Stimulated activated memory B cell treated with anti-CD40 and anti-IgM and Interleukin-4, amounts not matched to agents 10 μg/mL and 1 μg/mL and 100 μg/mL, for 72 hours (primary cell): ENCODE results near the gene SYNE1.
A peak's percentile ranks its signal among the peaks of the same experiment; 100 is the strongest.
"Not testable (repeated sequence)": the region's sequence is repeated elsewhere in the genome, so short reads cannot be mapped to it uniquely, and the experiment has no call there.

ENCODE experiments used
- ATAC-seq: fragments of 150-1000 bp; cut with Tn5 transposase; 2 replicates; pipeline ENCODE4 v1.10.0; 2021
- H3K27ac Mint-ChIP-seq: one replicate; pipeline ENCODE4 v1.8.0; 2022; ENCODE audit warnings: mild to moderate bottlenecking, mixed read lengths
- H3K27me3 Mint-ChIP-seq: one replicate; pipeline ENCODE4 v1.8.0; 2022; ENCODE audit warnings: mixed read lengths
- H3K36me3 Mint-ChIP-seq: one replicate; pipeline ENCODE4 v1.8.0; 2022; ENCODE audit warnings: mixed read lengths
- H3K4me1 Mint-ChIP-seq: one replicate; pipeline ENCODE4 v1.8.0; 2022; ENCODE audit warnings: mixed read lengths
- H3K4me3 Mint-ChIP-seq: one replicate; pipeline ENCODE4 v1.8.0; 2022; ENCODE audit warnings: mild to moderate bottlenecking, moderate library complexity, mixed read lengths
- H3K9me3 Mint-ChIP-seq: one replicate; pipeline ENCODE4 v1.8.0; 2022; ENCODE audit warnings: mixed read lengths

SYNE1 gene

GRCh38 chr6:152558798-152559197 lies 78.4 kb downstream of the SYNE1 start:
- Mint-ChIP-seq H3K27me3 (peaks cover 20% of the 10 kb centered on the region), H3K9me3 (peaks cover 17% of the 10 kb centered on the region)
- not testable (repeated sequence) for H3K36me3 Mint-ChIP-seq, H3K4me1 Mint-ChIP-seq, H3K4me3 Mint-ChIP-seq, H3K27ac Mint-ChIP-seq, ATAC-seq

GRCh38 chr6:152557502-152557901 lies 79.7 kb downstream of the SYNE1 start:
- Mint-ChIP-seq H3K27ac (no peak overlapping the region), H3K4me3 (no peak overlapping the region), H3K36me3 (no peaks in the 10 kb centered on the region), H3K9me3 (peaks cover 17% of the 10 kb centered on the region), H3K27me3 (peaks cover 20% of the 10 kb centered on the region), H3K4me1 (no peaks in the 10 kb centered on the region)
- no peak for ATAC-seq

GRCh38 chr6:152554851-152555250 lies 82.3 kb downstream of the SYNE1 start:
- no peaks in the 10 kb centered on the region for H3K36me3 Mint-ChIP-seq

GRCh38 chr6:152552616-152553209 lies 84.4 kb downstream of the SYNE1 start:
- Mint-ChIP-seq H3K4me3 (no peak overlapping the region), H3K4me1 (no peaks in the 10 kb centered on the region), H3K36me3 (no peaks in the 10 kb centered on the region)

More at GRCh38 chr6:152554851-152555250, 82.3 kb downstream of the SYNE1 start:
- no peak overlapping the region for H3K4me3 Mint-ChIP-seq
- H3K9me3 Mint-ChIP-seq = peaks cover 16% of the 10 kb centered on the region
- no peak for ATAC-seq
- H3K27me3 Mint-ChIP-seq = peaks cover 17% of the 10 kb centered on the region
- no peaks in the 10 kb centered on the region for H3K4me1 Mint-ChIP-seq
- H3K27ac Mint-ChIP-seq = no peak overlapping the region

GRCh38 chr6:152543519-152543918 lies 93.6 kb downstream of the SYNE1 start:
- Mint-ChIP-seq H3K27me3 (no peaks in the 10 kb centered on the region), H3K9me3 (no peaks in the 10 kb centered on the region), H3K36me3 (no peaks in the 10 kb centered on the region), H3K27ac (no peak overlapping the region), H3K4me1 (no peaks in the 10 kb centered on the region), H3K4me3 (no peak overlapping the region)
- no peak for ATAC-seq

More at GRCh38 chr6:152552616-152553209, 84.4 kb downstream of the SYNE1 start:
- ATAC-seq = peak; percentile 49
- Mint-ChIP-seq H3K9me3 (peaks cover 7% of the 10 kb centered on the region), H3K27ac (no peak overlapping the region), H3K27me3 (peaks cover 4% of the 10 kb centered on the region)

GRCh38 chr6:152540381-152540780 lies 96.8 kb downstream of the SYNE1 start:
- no peaks in the 10 kb centered on the region for H3K27me3 Mint-ChIP-seq
- no peak overlapping the region for H3K27ac Mint-ChIP-seq
- H3K9me3 Mint-ChIP-seq = no peaks in the 10 kb centered on the region
- H3K4me1 Mint-ChIP-seq = no peaks in the 10 kb centered on the region
- no peaks in the 10 kb centered on the region for H3K36me3 Mint-ChIP-seq
- no peak for ATAC-seq
- H3K4me3 Mint-ChIP-seq = no peak overlapping the region

GRCh38 chr6:152534541-152534940 lies 102.6 kb downstream of the SYNE1 start:
- no peak overlapping the region for H3K4me3 Mint-ChIP-seq
- no peaks in the 10 kb centered on the region for H3K27me3 Mint-ChIP-seq
- no peak for ATAC-seq
- H3K36me3 Mint-ChIP-seq = no peaks in the 10 kb centered on the region
- no peaks in the 10 kb centered on the region for H3K4me1 Mint-ChIP-seq
- H3K27ac Mint-ChIP-seq = no peak overlapping the region
- H3K9me3 Mint-ChIP-seq = peaks cover 3% of the 10 kb centered on the region

- no peaks in the 10 kb centered on the region for H3K27me3 Mint-ChIP-seq
- ATAC-seq = no peak
- H3K36me3 Mint-ChIP-seq = no peaks in the 10 kb centered on the region
- H3K27ac Mint-ChIP-seq = no peak overlapping the region
- H3K4me3 Mint-ChIP-seq = no peak overlapping the region
- H3K4me1 Mint-ChIP-seq = no peaks in the 10 kb centered on the region
- H3K9me3 Mint-ChIP-seq = peaks cover 3% of the 10 kb centered on the region
These were observed 104.4 kb downstream of the SYNE1 start for GRCh38 chr6:152532556-152533422.

- H3K9me3 Mint-ChIP-seq = peaks cover 3% of the 10 kb centered on the region
- H3K27ac Mint-ChIP-seq = no peak overlapping the region
- ATAC-seq = no peak
- no peaks in the 10 kb centered on the region for H3K4me1 Mint-ChIP-seq
- no peak overlapping the region for H3K4me3 Mint-ChIP-seq
- H3K36me3 Mint-ChIP-seq = no peaks in the 10 kb centered on the region
- H3K27me3 Mint-ChIP-seq = no peaks in the 10 kb centered on the region
These were observed 105.5 kb downstream of the SYNE1 start for GRCh38 chr6:152531659-152532058.

GRCh38 chr6:152529369-152529768 lies 107.8 kb downstream of the SYNE1 start:
- no peaks in the 10 kb centered on the region for H3K4me1 Mint-ChIP-seq
- H3K9me3 Mint-ChIP-seq = peaks cover 3% of the 10 kb centered on the region
- H3K36me3 Mint-ChIP-seq = no peaks in the 10 kb centered on the region
- H3K27me3 Mint-ChIP-seq = no peaks in the 10 kb centered on the region
- no peak overlapping the region for H3K27ac Mint-ChIP-seq
- no peak overlapping the region for H3K4me3 Mint-ChIP-seq
- ATAC-seq = peak; percentile 35

GRCh38 chr6:152514120-152514519 lies 123.0 kb downstream of the SYNE1 start:
- not testable (repeated sequence) for H3K4me3 Mint-ChIP-seq, ATAC-seq, H3K27ac Mint-ChIP-seq, H3K4me1 Mint-ChIP-seq, H3K27me3 Mint-ChIP-seq, H3K36me3 Mint-ChIP-seq, H3K9me3 Mint-ChIP-seq

- no peaks in the 10 kb centered on the region for H3K9me3 Mint-ChIP-seq
- no peaks in the 10 kb centered on the region for H3K27me3 Mint-ChIP-seq
- no peak overlapping the region for H3K27ac Mint-ChIP-seq
- no peak overlapping the region for H3K4me3 Mint-ChIP-seq
- ATAC-seq = no peak
- H3K36me3 Mint-ChIP-seq = no peaks in the 10 kb centered on the region
- no peaks in the 10 kb centered on the region for H3K4me1 Mint-ChIP-seq
These were observed 127.2 kb downstream of the SYNE1 start for GRCh38 chr6:152509916-152510315.

GRCh38 chr6:152508477-152508876 lies 128.7 kb downstream of the SYNE1 start:
- ATAC-seq = no peak
- Mint-ChIP-seq H3K9me3 (no peaks in the 10 kb centered on the region), H3K36me3 (no peaks in the 10 kb centered on the region), H3K27me3 (no peaks in the 10 kb centered on the region), H3K27ac (no peak overlapping the region), H3K4me3 (no peak overlapping the region), H3K4me1 (no peaks in the 10 kb centered on the region)

GRCh38 chr6:152503546-152503945 lies 133.6 kb downstream of the SYNE1 start:
- H3K9me3 Mint-ChIP-seq = no peaks in the 10 kb centered on the region
- H3K27me3 Mint-ChIP-seq = no peaks in the 10 kb centered on the region
- H3K4me3 Mint-ChIP-seq = no peak overlapping the region
- H3K4me1 Mint-ChIP-seq = no peaks in the 10 kb centered on the region
- H3K27ac Mint-ChIP-seq = no peak overlapping the region
- H3K36me3 Mint-ChIP-seq = no peaks in the 10 kb centered on the region
- ATAC-seq = no peak

GRCh38 chr6:152502421-152503188 lies 134.6 kb downstream of the SYNE1 start:
- Mint-ChIP-seq H3K4me1 (no peaks in the 10 kb centered on the region), H3K36me3 (no peaks in the 10 kb centered on the region), H3K4me3 (no peak overlapping the region), H3K27ac (no peak overlapping the region), H3K27me3 (no peaks in the 10 kb centered on the region), H3K9me3 (no peaks in the 10 kb centered on the region)
- ATAC-seq = no peak
